ENCODE measurements around the gene PPME1.
A peak's percentile ranks its signal among the peaks of the same experiment; 100 is the strongest.

PPME1 gene

DNA sequence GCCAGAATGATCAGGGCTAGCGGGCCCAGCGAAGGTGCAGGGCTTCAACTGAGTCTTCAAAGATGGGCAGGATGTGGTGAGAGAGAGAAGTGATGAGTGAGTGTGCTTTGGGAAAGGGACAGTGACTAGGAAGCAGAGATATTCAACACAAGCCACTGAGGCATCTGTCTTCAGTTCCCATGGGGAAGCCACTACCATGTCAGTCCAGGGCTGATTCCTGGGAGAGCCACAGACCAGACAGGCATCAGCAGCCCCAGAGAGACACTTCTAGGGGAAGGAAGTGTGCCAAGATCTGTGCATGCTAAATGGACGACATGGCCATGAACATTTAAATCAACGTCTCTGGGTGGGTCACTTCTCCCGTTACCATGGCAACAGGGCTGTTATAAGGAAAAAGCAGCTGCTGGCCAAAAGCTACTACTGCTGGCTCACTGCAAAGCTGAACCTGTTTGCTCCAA, 111.9 kb downstream of the PPME1 start:
- no peak for DNase-seq

GRCh38 chr11:74283580-74284180, 112.6 kb downstream of the PPME1 start:
- no peak for DNase-seq

DNA sequence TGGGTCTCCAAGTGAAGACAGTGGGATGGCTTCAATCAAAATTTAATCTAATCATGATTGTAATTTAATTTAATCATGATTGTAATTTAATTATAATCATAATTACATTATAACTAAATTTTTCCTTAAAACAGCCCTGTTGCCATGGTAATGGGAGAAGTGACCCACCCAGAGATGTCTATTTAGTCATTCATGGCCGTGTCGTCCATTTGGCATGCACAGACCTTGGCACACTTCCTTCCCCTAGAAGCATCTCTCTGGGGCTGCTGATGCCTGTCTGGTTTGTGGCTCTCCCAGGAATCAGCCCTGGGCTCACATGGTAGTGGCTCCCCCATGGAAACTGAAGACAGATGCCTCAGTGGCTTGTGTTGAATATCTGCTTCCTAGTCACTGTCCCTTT, 113.4 kb downstream of the PPME1 start:
- DNase-seq, result no peak

GRCh38 chr11:74288161-74288560, 117.1 kb downstream of the PPME1 start:
- DNase-seq, result peak in 1 of 2 donors; percentile 4

- no peak for DNase-seq
These were observed 117.8 kb downstream of the PPME1 start for GRCh38 chr11:74288911-74289310.

DNA sequence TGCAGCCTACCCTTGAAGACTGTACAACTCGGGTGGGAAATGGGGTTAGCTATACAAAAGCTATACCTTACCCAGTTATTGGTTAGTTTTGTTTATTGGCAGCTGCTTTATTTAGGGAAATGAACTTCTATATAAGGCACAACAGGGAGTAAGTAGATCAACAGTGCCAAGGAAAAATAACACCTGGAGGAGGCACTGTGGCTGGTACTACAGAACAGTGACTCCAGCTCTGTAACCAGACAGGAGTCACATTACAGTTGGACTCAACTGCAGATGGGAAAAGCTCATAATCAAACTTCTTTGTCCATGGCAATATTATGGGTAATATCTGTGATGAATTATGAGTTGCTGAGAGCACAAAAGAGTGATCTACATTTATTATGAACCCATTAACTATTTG, 126.4 kb downstream of the PPME1 start:
- no peak for DNase-seq

DNA sequence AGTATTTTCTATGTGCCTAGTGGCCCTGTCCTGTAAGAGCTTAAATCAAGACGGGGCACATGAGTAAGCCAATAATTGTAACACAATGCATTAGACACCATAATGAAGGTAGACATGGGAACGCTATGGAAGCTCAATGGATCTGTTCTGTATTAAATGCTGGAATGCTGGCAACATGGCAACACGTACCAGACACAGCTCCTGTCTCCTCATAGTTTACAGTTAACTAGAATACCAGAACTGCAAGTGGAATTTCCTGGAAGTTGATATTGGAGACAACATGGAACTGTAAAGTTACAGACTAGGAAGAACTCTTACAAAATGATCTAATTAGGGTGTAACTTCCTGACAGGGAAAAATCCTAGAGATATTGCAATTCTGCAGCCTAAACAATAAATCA, 127.9 kb downstream of the PPME1 start:
- no peak for DNase-seq

Data from bone marrow (tissue), 2 donors.